Measurements from ENCODE around the gene TOM1. TPM values are rescaled to one million over a fixed set of nuclear protein-coding genes. Genes with fewer than 3 reads are reported as not detected.

TOM1 gene
- total RNA-seq, 1 experiment from 2014 or later: 19.0 TPM

GRCh38 chr22:35315141-35315854 is 15.6 kb downstream of the TOM1 start:
- POLR2A ChIA-PET (ENCODE audit: unreplicated experiment): no interaction called here
- ATAC-seq: no peak

GRCh38 chr22:35315855-35316745 is 16.4 kb downstream of the TOM1 start:
- CTCF ChIA-PET: no interaction called here
- Histone ChIP-seq H3K79me2 (ENCODE audit: low read length) (peaks cover 9% of the 10 kb centered on the region; the same call in 1 of the 2 replicates), H3K9ac (ENCODE audit: low read length) (no peak overlapping the region), H3K4me1 (ENCODE audit: insufficient read depth, low read length) (peaks cover 22% of the 10 kb centered on the region), H4K20me1 (ENCODE audit: low read length) (no peaks in the 10 kb centered on the region), H3K9me2 (replicated peaks; ENCODE audit: low read length) (no peaks in the 10 kb centered on the region), H3K4me2 (ENCODE audit: low read length) (no peak overlapping the region), H3K4me3 (ENCODE audit: low read length) (no peak overlapping the region), H3K27me3 (ENCODE audit: low read length) (no peaks in the 10 kb centered on the region), H2AFZ (ENCODE audit: low read length) (no peak overlapping the region), H3K36me3 (ENCODE audit: low read depth, low read length) (no peaks in the 10 kb centered on the region), H3K9me3 (ENCODE audit: low read length) (no peaks in the 10 kb centered on the region), H3F3A (ENCODE audit: low read length, unreplicated experiment) (no peaks in the 10 kb centered on the region), H3K27ac (ENCODE audit: low read length) (no peak overlapping the region)
- no peak for DNase-seq
- TF ChIP-seq CTCF (conservative IDR thresholded peaks at IDR 0.05; ENCODE audit: low read depth, low read length): no peak
- no peak for TF ChIP-seq EZH2 (IDR thresholded peaks at IDR 0.05; ENCODE audit: low read length, unreplicated experiment)
- TF ChIP-seq EZH2phosphoT487 (IDR thresholded peaks at IDR 0.05; ENCODE audit: borderline replicate concordance, low read length): no peak
- ATAC-seq: no peak
- POLR2A ChIA-PET (ENCODE audit: unreplicated experiment): no interaction called here
- no TSS peak for BruUV-seq (replicated peaks)
- intact Hi-C loops (cut with micrococcal nuclease): no loop called here

More at GRCh38 chr22:35315141-35315854, 15.6 kb downstream of the TOM1 start:
- H3K9ac ChIP-seq (ENCODE audit: low read length): no peak overlapping the region
- BruUV-seq (replicated peaks): no TSS peak
- peaks cover 9% of the 10 kb centered on the region; the same call in 1 of the 2 replicates for H3K79me2 ChIP-seq (ENCODE audit: low read length)
- TF ChIP-seq CTCF (conservative IDR thresholded peaks at IDR 0.05; ENCODE audit: low read depth, low read length) (no peak), EZH2phosphoT487 (IDR thresholded peaks at IDR 0.05; ENCODE audit: borderline replicate concordance, low read length) (no peak), EZH2 (IDR thresholded peaks at IDR 0.05; ENCODE audit: low read length, unreplicated experiment) (no peak)
- H3F3A ChIP-seq (ENCODE audit: low read length, unreplicated experiment): no peaks in the 10 kb centered on the region
- no peak for DNase-seq
- no peaks in the 10 kb centered on the region for H3K27me3 ChIP-seq (ENCODE audit: low read length)
- intact Hi-C loops (cut with micrococcal nuclease): no loop called here
- peaks cover 28% of the 10 kb centered on the region for H3K4me1 ChIP-seq (ENCODE audit: insufficient read depth, low read length)
- no peaks in the 10 kb centered on the region for H3K9me3 ChIP-seq (ENCODE audit: low read length)
- H3K4me2 ChIP-seq (ENCODE audit: low read length): no peak overlapping the region
- H3K4me3 ChIP-seq (ENCODE audit: low read length): no peak overlapping the region
- H3K36me3 ChIP-seq (ENCODE audit: low read depth, low read length): no peaks in the 10 kb centered on the region
- CTCF ChIA-PET: interaction anchor here (0.6 kb wide), 1 partner anchor 46 kb away, joined by 3 read pairs; no protein-coding TSS in a partner anchor
- H3K27ac ChIP-seq (ENCODE audit: low read length): no peak overlapping the region
- no peaks in the 10 kb centered on the region for H4K20me1 ChIP-seq (ENCODE audit: low read length)
- no peak overlapping the region for H2AFZ ChIP-seq (ENCODE audit: low read length)
- H3K9me2 ChIP-seq (replicated peaks; ENCODE audit: low read length): no peaks in the 10 kb centered on the region
